GM10266 (cell line): ENCODE data around the gene PKD1L1.
"Not testable (repeated sequence)": the region's sequence is repeated elsewhere in the genome, so short reads cannot be mapped to it uniquely, and the experiment has no call there.

Experiments used
- DNase-seq: peaks from one replicate; pipeline ENCODE4 v3.0.0; 2012; ENCODE audit errors: extremely low spot score
- CTCF ChIP-seq: IDR thresholded peaks from 2 replicates; pipeline ENCODE4 v1.5.1; 2012; ENCODE audit warnings: mild to moderate bottlenecking, low read depth; ENCODE audit not compliant: control insufficient read depth, insufficient read depth; ENCODE audit errors: missing control alignments

PKD1L1 gene

GRCh38 chr7:47924266-47924665 lies 24.0 kb downstream of the PKD1L1 start:
- DNase-seq: no peak
- no peak for TF ChIP-seq CTCF

GRCh38 chr7:47923081-47923875 lies 25.0 kb downstream of the PKD1L1 start:
- DNase-seq: not testable (repeated sequence)

- DNase-seq: not testable (repeated sequence)
These were observed 31.8 kb downstream of the PKD1L1 start for GRCh38 chr7:47916514-47916913.

- TF ChIP-seq CTCF: no peak
- DNase-seq: no peak
These were observed 32.7 kb downstream of the PKD1L1 start for GRCh38 chr7:47915616-47915976.

- TF ChIP-seq CTCF: no peak
- no peak for DNase-seq
These were observed 33.3 kb downstream of the PKD1L1 start for GRCh38 chr7:47914717-47915615.

GRCh38 chr7:47912332-47912731 lies 35.9 kb downstream of the PKD1L1 start:
- DNase-seq: no peak
- no peak for TF ChIP-seq CTCF

GRCh38 chr7:47908720-47909119 lies 39.5 kb downstream of the PKD1L1 start:
- no peak for TF ChIP-seq CTCF
- DNase-seq: no peak

GRCh38 chr7:47907981-47908616 lies 40.2 kb downstream of the PKD1L1 start:
- no peak for DNase-seq
- TF ChIP-seq CTCF: no peak
